ENCODE data around the gene DCUN1D1. TPM values are rescaled to one million over a fixed set of nuclear protein-coding genes. Genes with fewer than 3 reads are reported as not detected.

Gene DCUN1D1
- total RNA-seq, 1 donor from 2014 or later, result 45.7 TPM

DNA sequence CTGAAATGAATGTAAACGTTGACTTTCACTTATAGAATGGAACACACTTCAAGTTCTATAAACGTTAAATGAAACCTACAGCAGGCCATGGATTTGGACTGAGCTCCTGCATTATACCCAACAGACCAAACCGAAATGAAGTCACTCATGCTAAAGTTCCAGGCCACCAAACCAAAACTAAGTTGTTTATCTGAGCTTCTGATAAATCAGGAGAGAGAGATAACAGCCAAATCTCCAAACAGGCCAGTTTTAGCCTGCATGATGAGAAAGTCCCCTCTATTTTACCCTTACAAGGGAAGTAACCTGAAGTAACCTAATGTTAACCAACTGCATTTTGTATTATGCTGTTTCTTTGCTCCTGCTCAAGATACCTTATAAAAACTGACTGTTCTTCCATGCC lies 44.5 kb downstream of the DCUN1D1 start:
- no peak for DNase-seq

- no peak for DNase-seq
These were observed 54.4 kb downstream of the DCUN1D1 start for GRCh38 chr3:182925944-182926337.

DNA sequence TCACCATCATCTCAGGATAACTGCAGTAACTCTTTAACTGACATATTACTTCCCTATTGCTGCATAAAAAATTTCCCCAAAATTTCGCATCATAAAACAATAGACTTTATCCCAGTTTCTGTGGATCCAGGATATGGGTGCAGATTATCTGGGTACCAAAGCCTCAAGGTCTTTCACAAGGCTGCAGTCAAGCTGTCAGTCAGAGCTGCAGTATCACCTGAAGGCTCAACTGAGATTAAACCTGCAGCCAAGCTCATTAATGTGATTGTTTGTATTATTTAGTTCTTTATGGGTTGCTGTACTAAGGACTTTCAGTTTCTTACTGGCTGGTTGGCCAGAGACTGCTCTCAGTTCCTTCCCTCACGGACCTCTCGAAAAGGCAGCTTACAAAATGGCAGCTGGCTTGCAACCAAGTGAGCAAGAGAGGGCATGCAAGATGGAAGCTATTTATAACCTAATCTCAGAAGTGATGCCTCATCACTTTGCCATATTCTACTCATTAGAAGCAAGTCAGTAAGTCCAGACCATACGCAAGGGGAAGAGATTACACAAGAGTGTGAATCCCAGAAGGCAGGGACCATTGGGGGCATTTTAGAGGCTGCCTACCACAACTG lies 54.9 kb downstream of the DCUN1D1 start:
- DNase-seq, result peak; percentile 21

GRCh38 chr3:182921665-182922355 lies 58.5 kb downstream of the DCUN1D1 start:
- DNase-seq, result no peak

GRCh38 chr3:182920515-182921084 lies 59.7 kb downstream of the DCUN1D1 start:
- DNase-seq, result peak; percentile 41

DNA sequence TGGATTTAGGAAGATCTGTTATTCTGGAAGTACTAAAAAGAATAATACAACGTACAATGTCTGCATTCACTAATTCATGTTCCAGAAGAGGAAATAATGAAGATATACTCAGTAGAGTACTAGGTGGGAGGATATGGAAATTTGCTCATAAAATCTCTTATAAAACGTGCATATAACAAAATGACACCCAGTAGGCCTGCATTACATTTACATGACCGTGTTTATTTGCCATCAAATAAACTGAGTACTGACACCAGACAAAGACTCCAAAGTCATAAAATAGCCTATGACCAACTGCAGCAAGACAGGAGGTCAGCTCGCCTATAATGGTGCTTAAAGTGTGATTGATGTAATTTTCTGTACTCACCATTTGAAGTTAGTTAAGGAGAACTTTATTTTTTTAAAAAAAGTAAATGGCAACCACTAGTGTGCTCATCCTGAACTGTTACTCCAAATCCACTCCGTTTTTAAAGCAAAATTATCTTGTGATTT lies 60.4 kb downstream of the DCUN1D1 start:
- no peak for DNase-seq

- DNase-seq, result no peak
These were observed 63.2 kb downstream of the DCUN1D1 start for GRCh38 chr3:182917134-182917533.

DNA sequence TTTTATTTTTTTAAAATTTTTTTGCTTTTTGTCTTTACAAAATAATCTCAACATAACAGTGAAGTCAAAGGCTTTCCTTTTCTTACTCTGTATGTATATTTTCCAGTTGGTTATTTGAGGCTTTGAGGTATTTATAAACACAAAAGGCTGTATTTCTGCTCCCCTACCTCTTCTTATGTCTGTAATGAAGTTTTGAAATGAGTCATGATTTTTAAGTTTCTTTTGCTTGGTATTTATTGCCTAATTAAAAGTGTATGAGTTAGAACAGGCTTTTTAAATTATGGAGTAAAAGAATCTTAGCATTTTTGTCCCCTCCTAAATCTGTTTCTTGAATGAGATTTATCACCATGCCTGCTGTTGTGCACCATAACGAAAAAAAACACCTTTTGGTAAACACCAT lies 66.0 kb downstream of the DCUN1D1 start:
- no peak for DNase-seq

DNA sequence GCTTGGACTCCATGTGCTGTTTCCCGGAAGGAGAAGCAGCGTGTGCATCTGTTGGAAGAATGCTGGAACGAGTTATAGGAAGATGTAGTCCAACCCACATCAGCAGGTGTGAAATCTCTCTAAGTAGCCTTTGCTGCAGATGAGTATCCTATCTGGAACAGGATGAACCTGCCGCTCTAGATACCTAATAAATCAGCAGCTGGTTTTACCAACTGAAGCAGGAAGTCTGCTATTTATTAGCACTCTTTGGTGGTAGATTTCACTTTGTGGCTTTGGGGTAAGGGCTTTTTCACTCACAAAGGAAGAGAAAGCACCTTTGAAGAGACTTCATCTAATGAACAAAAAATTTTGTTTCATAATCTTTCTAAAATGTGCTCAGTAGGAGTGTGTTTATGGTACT lies 66.4 kb downstream of the DCUN1D1 start:
- DNase-seq, result no peak

GRCh38 chr3:182912474-182912873 lies 67.9 kb downstream of the DCUN1D1 start:
- DNase-seq, result no peak

DNA sequence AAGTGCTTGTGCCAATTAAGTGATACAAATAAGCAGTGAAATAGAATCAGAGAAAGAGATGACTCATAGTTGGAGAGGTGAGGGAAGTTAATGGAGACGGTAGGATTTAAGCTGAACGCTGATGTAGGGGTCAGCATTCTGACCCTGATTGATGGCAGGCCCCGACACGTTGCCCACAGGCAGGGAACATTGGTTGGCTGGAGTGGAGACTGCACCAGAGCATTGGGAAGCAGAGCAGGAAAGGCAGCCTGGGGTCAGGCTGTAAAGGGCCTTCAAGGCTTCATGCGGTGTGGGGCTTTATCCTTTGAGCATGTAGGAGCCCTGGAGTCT lies 68.6 kb downstream of the DCUN1D1 start:
- DNase-seq, result no peak

- no peak for DNase-seq
These were observed 69.2 kb downstream of the DCUN1D1 start for GRCh38 chr3:182910936-182911781.

DNA sequence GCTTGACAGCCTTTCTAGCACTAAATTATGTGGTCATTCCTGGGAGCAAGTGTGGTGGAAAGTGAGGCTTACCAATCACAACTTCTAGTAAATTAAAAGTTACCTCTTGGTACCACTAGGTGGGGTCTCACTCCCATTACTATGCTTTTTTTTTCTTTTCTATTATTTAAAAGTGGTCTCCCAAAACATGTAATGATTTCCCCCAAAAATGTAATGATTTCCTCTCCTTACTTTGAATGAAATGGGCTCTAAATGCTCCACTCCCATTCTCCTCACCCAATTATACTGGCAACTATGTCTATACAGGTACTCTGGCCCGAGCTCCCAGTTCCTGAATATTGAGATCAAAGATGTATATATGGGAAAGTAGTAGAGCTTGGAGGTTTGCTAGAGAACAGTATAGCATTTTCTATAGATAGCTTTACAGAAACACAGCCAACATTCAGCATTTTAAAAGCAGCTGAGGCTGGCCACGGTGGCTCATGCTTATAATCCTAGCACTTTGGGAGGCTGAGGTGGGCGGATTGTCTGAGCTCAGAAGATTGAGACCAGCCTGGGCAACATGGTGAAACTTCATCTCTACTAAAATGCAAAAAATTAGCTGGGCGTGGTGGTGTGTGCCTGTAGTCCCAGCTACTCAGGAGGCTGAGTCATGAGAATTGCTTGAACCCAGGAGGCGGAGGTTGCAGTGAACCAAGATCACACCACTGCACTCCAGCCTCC lies 70.9 kb downstream of the DCUN1D1 start:
- peak; percentile 9 for DNase-seq

GRCh38 chr3:182908471-182908870 lies 71.9 kb downstream of the DCUN1D1 start:
- DNase-seq, result no peak

DNA sequence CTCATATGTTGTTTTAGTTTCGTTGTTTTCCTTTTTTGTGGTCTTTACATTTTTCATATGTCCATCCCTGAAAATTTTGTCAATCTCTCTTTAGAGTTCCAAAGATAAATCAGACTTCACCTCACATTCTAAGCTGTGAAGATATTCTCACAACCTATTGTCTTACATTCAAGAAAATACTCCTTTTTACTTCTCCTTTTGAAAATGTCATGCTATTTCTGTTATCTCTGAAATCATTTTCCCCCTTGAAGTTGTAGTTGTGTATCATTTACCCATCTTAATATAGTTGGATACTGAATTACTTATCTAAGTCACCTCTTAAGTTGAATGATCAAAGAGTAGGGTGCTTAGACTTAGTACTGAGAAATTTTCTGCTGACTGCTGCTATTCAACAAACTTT lies 74.3 kb downstream of the DCUN1D1 start:
- no peak for DNase-seq

DNA sequence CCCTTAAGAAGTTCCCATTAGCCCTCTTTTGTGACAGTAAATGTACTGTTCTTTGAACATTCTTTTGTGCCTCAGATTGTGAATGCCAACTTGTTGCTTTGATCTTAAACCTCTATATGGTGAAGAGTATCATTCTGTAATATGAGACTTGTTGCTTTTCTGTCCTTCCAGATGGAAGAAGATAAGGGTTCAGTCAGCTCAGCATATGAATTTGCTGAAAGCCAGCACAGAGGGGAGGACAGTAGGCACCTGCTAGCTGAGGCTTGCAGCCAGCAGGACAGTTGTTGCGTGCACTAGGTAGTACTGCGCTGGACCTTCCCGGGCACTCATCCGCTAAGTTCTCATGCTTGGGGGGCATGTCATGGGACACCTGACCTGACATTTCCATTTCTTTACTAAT lies 74.7 kb downstream of the DCUN1D1 start:
- DNase-seq, result no peak

DNA sequence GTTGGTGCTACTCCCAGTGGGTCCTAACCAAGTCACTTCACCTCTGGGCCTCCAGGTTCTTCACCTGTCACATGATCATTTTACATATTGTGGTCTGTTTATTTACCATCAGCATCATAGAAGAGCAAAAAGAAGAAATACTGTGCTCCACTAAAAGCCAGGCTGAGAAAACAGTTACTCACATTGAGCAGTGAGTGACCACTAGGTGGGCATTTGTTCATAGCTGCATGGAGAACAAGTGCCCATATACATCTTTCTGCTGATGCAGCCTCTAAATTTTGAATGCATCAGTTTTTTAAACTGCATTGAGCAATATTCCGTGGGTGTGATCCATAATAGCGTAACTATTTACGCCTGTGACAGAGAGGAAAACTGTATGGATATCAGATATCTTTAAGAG lies 76.2 kb downstream of the DCUN1D1 start:
- DNase-seq, result no peak

DNA sequence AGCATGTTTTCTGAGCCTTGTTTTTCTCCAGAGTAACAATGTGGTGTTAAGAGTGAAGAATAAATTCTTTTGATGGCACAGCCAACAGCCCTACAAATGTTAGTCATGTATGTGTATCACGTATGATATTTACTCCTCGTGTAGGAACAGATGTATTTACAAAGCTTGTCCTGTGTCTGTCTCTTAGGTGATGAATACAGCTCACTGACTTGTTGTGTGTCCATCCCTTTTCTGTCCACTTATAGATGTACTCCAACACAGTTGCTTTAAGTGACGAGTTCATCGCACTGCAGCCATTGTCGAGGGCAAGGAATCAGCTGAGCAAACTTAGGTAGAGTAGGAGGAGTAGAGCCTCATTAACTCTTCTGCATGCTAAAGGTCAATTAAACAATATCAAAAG lies 78.1 kb downstream of the DCUN1D1 start:
- no peak for DNase-seq

DNA sequence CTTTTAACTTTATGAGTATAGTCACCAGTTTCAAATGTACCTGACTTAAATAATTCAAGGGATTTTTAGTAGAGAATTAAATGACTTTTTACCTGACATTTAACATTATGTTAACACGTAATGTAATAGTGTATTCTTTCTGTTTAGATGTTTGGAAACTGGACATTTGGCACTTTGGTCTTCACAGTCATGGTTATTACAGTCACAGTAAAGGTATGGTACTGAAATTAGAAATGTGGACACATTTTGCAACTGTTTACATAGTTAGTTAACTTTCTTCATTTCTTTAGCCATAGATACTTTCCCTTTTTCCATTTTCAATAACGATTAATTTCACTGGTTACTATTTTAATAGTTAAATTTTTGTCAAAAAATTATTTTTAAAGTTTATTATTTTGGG lies 83.8 kb downstream of the DCUN1D1 start:
- no peak for DNase-seq

DNA sequence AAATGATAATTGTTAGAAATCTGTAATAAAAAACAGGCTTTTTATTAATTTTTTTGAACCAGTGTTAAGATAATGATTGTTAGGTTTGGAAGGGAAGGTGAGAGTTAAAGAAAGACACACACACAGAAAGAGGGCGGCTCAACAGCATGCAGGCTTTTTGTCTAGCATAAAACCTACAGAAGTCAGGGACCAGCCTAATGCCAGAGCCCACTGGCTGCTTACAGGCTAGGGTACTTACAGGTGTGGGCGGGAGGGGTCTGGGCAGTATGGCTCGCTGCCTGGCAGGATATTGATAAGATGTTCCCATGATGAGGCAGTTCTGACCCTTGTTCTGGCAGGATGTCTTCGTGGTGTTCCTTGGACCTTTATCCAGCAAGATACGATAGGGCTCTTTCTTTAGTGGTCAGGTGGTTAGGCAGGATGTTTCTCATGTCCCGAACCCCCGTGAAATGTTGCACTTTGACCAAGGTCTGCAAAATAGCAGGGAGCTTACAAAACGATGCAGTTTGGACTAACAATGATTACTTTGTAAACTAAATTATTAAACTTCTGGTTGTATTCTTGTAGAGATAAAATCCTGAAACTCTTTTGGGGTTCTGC lies 84.7 kb downstream of the DCUN1D1 start:
- DNase-seq, result no peak

DNA sequence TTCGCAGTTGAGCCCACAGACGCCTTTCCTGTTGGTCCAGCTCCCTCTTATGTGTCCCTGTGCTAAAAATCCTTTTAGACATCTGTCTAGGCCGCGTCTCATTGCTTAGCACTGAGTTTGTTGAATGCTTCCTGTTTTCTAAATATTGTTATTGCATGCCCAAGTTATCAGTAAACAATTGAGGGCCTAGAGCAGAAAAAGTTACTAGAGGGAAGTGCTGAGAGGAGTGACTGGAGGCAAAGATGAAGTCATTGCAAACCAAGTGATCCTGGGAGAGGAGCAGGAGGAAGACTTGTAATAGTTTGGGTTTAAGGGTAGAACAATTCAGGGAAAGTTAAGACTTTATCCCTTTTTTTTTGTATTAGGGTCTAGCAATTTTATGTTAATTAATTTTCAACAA lies 88.1 kb downstream of the DCUN1D1 start:
- DNase-seq, result no peak

- DNase-seq, result no peak
These were observed 89.0 kb downstream of the DCUN1D1 start for GRCh38 chr3:182891364-182891763.
